Measurements from ENCODE around the gene RGS14.
"Not testable (repeated sequence)": the region's sequence is repeated elsewhere in the genome, so short reads cannot be mapped to it uniquely, and the experiment has no call there.

Gene RGS14

GRCh38 chr5:177355162-177355867, 2.4 kb upstream of the RGS14 start:
- Histone ChIP-seq H3K27me3 (no peaks in the 10 kb centered on the region), H4K20me1 (peaks cover 0 to 14% (median 1%) of the 10 kb centered on the region in 11 experiments; a peak in 14 of 22 replicates), H3K4me1 (peaks cover 69 to 87% (median 80%) of the 10 kb centered on the region in 10 experiments), H3K4me2 (peak overlapping the region; percentile 93 to 100 (median 99)), H3K9ac (0 out of 22 replicates have a peak overlapping the region, but pooled peaks of 1 of the 11 experiments have one; percentile 8), H3K9me3 (replicated peaks in 1 of 11) (peaks cover 0 to 6% (median 0%) of the 10 kb centered on the region in 11 experiments; a peak in 2 of 22 replicates), H3K36me3 (peaks cover 0 to under 1% (median 0%) of the 10 kb centered on the region in 11 experiments; a peak in 1 of 22 replicates), H3K27ac (peak overlapping the region in 4 of 11 experiments; percentile 0 to 88 (median 42); a peak in 3 of 22 replicates), H3K4me3 (no peak overlapping the region)
- TF ChIP-seq Cebpa-rat (IDR thresholded peaks at IDR 0.05), result no peak

GRCh38 chr5:177355868-177356168, 1.9 kb upstream of the RGS14 start:
- H3K27ac ChIP-seq, result peak overlapping the region in 5 of 11 experiments; percentile 6 to 88 (median 83); a peak in 5 of 22 replicates
- H3K9me3 ChIP-seq (replicated peaks in 1 of 11), result peaks cover 0 to 6% (median 0%) of the 10 kb centered on the region in 11 experiments; a peak in 2 of 22 replicates
- peaks cover 0 to 11% (median 0%) of the 10 kb centered on the region in 11 experiments; a peak in 5 of 22 replicates for H4K20me1 ChIP-seq
- H3K27me3 ChIP-seq, result no peaks in the 10 kb centered on the region
- no peaks in the 10 kb centered on the region for H3K36me3 ChIP-seq
- H3K4me2 ChIP-seq, result peak overlapping the region; percentile 93 to 100 (median 99)
- peaks cover 66 to 86% (median 77%) of the 10 kb centered on the region in 10 experiments for H3K4me1 ChIP-seq
- 0 out of 22 replicates have a peak overlapping the region, but pooled peaks of 1 of the 11 experiments have one; percentile 8 for H3K9ac ChIP-seq
- H3K4me3 ChIP-seq, result no peak overlapping the region
- TF ChIP-seq Cebpa-rat (IDR thresholded peaks at IDR 0.05), result no peak

GRCh38 chr5:177356746-177357145, 978 bp upstream of the RGS14 start:
- Histone ChIP-seq H4K20me1 (peaks cover 0 to 18% (median 0%) of the 10 kb centered on the region in 11 experiments; a peak in 5 of 22 replicates), H3K27ac (peak overlapping the region in 5 of 11 experiments; percentile 79 to 88 (median 83); a peak in 9 of 22 replicates), H3K4me2 (peak overlapping the region; percentile 93 to 100 (median 99)), H3K36me3 (no peaks in the 10 kb centered on the region), H3K27me3 (no peaks in the 10 kb centered on the region), H3K4me1 (peaks cover 73 to 95% (median 86%) of the 10 kb centered on the region in 10 experiments), H3K4me3 (peak overlapping the region in 5 of 10 experiments; percentile 66 to 81 (median 67); a peak in 2 of 20 replicates), H3K9ac (peak overlapping the region in 4 of 11 experiments; percentile 9 to 81 (median 80); a peak in 5 of 22 replicates), H3K9me3 (replicated peaks in 1 of 11) (peaks cover 0 to 6% (median 0%) of the 10 kb centered on the region in 11 experiments; a peak in 2 of 22 replicates)
- no peak for TF ChIP-seq Cebpa-rat (IDR thresholded peaks at IDR 0.05)

- Histone ChIP-seq H3K4me1 (peaks cover 74 to 97% (median 87%) of the 10 kb centered on the region in 10 experiments), H3K27me3 (no peaks in the 10 kb centered on the region), H3K27ac (peak overlapping the region in 9 of 11 experiments; percentile 73 to 88 (median 81); a peak in 17 of 22 replicates), H4K20me1 (peaks cover 0 to 22% (median 0%) of the 10 kb centered on the region in 11 experiments; a peak in 5 of 22 replicates), H3K4me2 (peak overlapping the region; percentile 93 to 100 (median 99)), H3K9ac (peak overlapping the region in 9 of 11 experiments; percentile 73 to 83 (median 80); a peak in 15 of 22 replicates), H3K9me3 (replicated peaks in 1 of 11) (peaks cover 0 to 6% (median 0%) of the 10 kb centered on the region in 11 experiments; a peak in 2 of 22 replicates), H3K4me3 (peak overlapping the region; percentile 60 to 81 (median 68); a peak in 18 of 20 replicates), H3K36me3 (no peaks in the 10 kb centered on the region)
- no peak for TF ChIP-seq Cebpa-rat (IDR thresholded peaks at IDR 0.05)
Observed at GRCh38 chr5:177357146-177357458, 622 bp upstream of the RGS14 start.

GRCh38 chr5:177358370-177358819, 671 bp downstream of the RGS14 start:
- H3K9me3 ChIP-seq (replicated peaks in 1 of 11), result peaks cover 0 to 6% (median 0%) of the 10 kb centered on the region in 11 experiments; a peak in 2 of 22 replicates
- no peaks in the 10 kb centered on the region for H3K27me3 ChIP-seq
- peaks cover 83 to 97% (median 88%) of the 10 kb centered on the region in 10 experiments for H3K4me1 ChIP-seq
- H3K4me3 ChIP-seq, result peak overlapping the region; percentile 60 to 81 (median 68)
- peaks cover 0 to 34% (median 0%) of the 10 kb centered on the region in 11 experiments; a peak in 5 of 22 replicates for H4K20me1 ChIP-seq
- peak overlapping the region; percentile 93 to 100 (median 99) for H3K4me2 ChIP-seq
- no peaks in the 10 kb centered on the region for H3K36me3 ChIP-seq
- H3K27ac ChIP-seq, result peak overlapping the region; percentile 46 to 88 (median 80); a peak in 21 of 22 replicates
- no peak for TF ChIP-seq Cebpa-rat (IDR thresholded peaks at IDR 0.05)
- H3K9ac ChIP-seq, result peak overlapping the region; percentile 73 to 83 (median 80)

GRCh38 chr5:177359451-177359851, 1.7 kb downstream of the RGS14 start:
- H3K4me1 ChIP-seq, result peaks cover 89 to 97% (median 94%) of the 10 kb centered on the region in 10 experiments
- no peaks in the 10 kb centered on the region for H3K27me3 ChIP-seq
- H3K27ac ChIP-seq, result peak overlapping the region in 5 of 11 experiments; percentile 78 to 85 (median 83); a peak in 9 of 22 replicates
- no peak for TF ChIP-seq Cebpa-rat (IDR thresholded peaks at IDR 0.05)
- H3K36me3 ChIP-seq, result no peaks in the 10 kb centered on the region
- H3K9me3 ChIP-seq (replicated peaks in 1 of 11), result peaks cover 0 to 6% (median 0%) of the 10 kb centered on the region in 11 experiments; a peak in 2 of 22 replicates
- peak overlapping the region in 5 of 10 experiments; percentile 60 to 81 (median 75); a peak in 5 of 20 replicates for H3K4me3 ChIP-seq
- peak overlapping the region; percentile 93 to 100 (median 99) for H3K4me2 ChIP-seq
- peak overlapping the region; percentile 51 to 83 (median 78); a peak in 15 of 22 replicates for H3K9ac ChIP-seq
- peaks cover 0 to 45% (median 4%) of the 10 kb centered on the region in 11 experiments; a peak in 8 of 22 replicates for H4K20me1 ChIP-seq

GRCh38 chr5:177359860-177360259, 2.1 kb downstream of the RGS14 start:
- H3K27ac ChIP-seq, result peak overlapping the region in 4 of 11 experiments; percentile 78 to 85 (median 82); a peak in 5 of 22 replicates
- H3K27me3 ChIP-seq, result no peaks in the 10 kb centered on the region
- H3K36me3 ChIP-seq, result no peaks in the 10 kb centered on the region
- H3K9me3 ChIP-seq (replicated peaks in 1 of 11), result peaks cover 0 to 6% (median 0%) of the 10 kb centered on the region in 11 experiments; a peak in 2 of 22 replicates
- peak overlapping the region; percentile 93 to 100 (median 99) for H3K4me2 ChIP-seq
- H3K9ac ChIP-seq, result peak overlapping the region in 9 of 11 experiments; percentile 51 to 83 (median 78); a peak in 13 of 22 replicates
- TF ChIP-seq Cebpa-rat (IDR thresholded peaks at IDR 0.05), result no peak
- H3K4me1 ChIP-seq, result peaks cover 86 to 97% (median 92%) of the 10 kb centered on the region in 10 experiments
- H3K4me3 ChIP-seq, result no peak overlapping the region
- peaks cover 0 to 49% (median 4%) of the 10 kb centered on the region in 11 experiments; a peak in 8 of 22 replicates for H4K20me1 ChIP-seq

GRCh38 chr5:177360740-177361139, 3.0 kb downstream of the RGS14 start:
- not testable (repeated sequence) for H3K27ac ChIP-seq; H3K4me3 ChIP-seq; H3K27me3 ChIP-seq; H3K36me3 ChIP-seq; H3K9me3 ChIP-seq (replicated peaks in 1 of 11); H3K9ac ChIP-seq
- peak overlapping the region in 10 of 11 experiments; percentile 5 to 98 (median 90); a peak in 14 of 22 replicates for H3K4me2 ChIP-seq
- peaks cover 0 to 52% (median 4%) of the 10 kb centered on the region in 11 experiments; a peak in 8 of 22 replicates for H4K20me1 ChIP-seq
- H3K4me1 ChIP-seq, result peaks cover 77 to 93% (median 85%) of the 10 kb centered on the region in 10 experiments

Data from BLaER1 treated with 17β-estradiol and CSF1 and Interleukin-3, amounts not matched to agents 10 nM and 100 nM (cell line).